Fibroblast of lung (primary cell): ENCODE results near the gene NXPH4.

Source experiments
- EZH2 ChIP-seq: IDR thresholded peaks from 2 replicates; pipeline ENCODE4 v1.5.1; 2012; ENCODE audit warnings: low read length, control low read depth, mild to moderate bottlenecking; ENCODE audit errors: missing control alignments
- TF ChIP-seq, protein P1 (sequence below), 2 donors: IDR thresholded peaks in 1 of 2; conservative IDR thresholded peaks in 1 of 2; 1 replicate in 1 of 2; 2 replicates in 1 of 2; pipeline ENCODE4 v1.5.1; 2011 to 2012; ENCODE audit warnings: low read length in 2 of 2, control low read depth in 1 of 2, inconsistent platforms in 1 of 2, low read depth in 1 of 2, mild to moderate bottlenecking in 1 of 2

DNA sequence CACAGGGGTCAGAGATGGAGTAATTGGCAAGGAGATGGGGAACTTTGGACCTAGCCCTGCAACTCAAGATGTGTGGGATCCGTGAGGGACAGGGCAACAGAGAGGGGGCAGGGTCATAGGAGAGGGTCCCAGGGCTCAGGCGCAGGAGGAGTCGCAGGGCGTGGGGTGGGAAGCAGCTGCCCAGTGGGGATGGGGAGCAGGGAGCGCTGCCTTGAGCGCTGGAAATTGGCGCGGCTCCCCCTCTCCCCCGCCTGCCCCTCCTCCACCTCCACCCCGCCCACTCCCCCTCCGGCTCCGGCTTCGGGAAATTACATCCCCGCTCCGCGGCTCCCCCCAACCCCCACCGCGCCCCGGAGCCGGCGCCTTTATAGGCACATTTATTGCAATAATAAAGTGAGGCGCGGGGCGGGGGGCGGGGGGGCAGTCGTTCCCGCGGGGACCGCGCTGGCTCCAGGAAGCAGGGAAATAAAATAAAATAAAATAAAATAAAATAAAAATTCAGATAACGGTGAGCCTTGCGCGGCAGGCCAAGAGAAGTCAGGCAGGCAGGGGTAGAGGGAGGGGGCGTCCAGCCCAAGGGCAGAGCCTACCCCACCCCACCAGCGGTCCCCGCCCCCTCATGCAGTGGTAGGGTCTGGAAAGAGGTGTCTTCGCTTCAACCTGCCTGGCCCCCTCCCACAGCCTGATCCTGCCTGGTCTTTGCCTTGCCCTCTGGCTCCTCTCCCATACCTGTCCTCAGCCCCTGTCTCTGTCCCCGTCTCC lies 3.6 kb downstream of the NXPH4 start:
- TF ChIP-seq, protein P1, sequence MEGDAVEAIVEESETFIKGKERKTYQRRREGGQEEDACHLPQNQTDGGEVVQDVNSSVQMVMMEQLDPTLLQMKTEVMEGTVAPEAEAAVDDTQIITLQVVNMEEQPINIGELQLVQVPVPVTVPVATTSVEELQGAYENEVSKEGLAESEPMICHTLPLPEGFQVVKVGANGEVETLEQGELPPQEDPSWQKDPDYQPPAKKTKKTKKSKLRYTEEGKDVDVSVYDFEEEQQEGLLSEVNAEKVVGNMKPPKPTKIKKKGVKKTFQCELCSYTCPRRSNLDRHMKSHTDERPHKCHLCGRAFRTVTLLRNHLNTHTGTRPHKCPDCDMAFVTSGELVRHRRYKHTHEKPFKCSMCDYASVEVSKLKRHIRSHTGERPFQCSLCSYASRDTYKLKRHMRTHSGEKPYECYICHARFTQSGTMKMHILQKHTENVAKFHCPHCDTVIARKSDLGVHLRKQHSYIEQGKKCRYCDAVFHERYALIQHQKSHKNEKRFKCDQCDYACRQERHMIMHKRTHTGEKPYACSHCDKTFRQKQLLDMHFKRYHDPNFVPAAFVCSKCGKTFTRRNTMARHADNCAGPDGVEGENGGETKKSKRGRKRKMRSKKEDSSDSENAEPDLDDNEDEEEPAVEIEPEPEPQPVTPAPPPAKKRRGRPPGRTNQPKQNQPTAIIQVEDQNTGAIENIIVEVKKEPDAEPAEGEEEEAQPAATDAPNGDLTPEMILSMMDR (conservative IDR thresholded peaks at IDR 0.05 in 1 of 2, IDR thresholded peaks at IDR 0.05 in 1 of 2; ENCODE audit: low read depth in 1 of 2, low read length in 2 of 2): no peak
- no peak for TF ChIP-seq EZH2
